HTR-8/SVneo (cell line): ENCODE data around the gene C11orf65.
"Not testable (repeated sequence)": the region's sequence is repeated elsewhere in the genome, so short reads cannot be mapped to it uniquely, and the experiment has no call there.

Experiments used
- DNase-seq: peaks from one replicate; pipeline ENCODE4 v3.0.0; 2011; ENCODE audit warnings: low spot score, mixed read lengths; ENCODE audit not compliant: insufficient read length
- FAIRE-seq: peaks from 2 replicates; lab custom pipeline; 2011; peaks lifted over from hg19 to GRCh38; lab: Jason Lieb, UNC

Gene C11orf65

GRCh38 chr11:108388576-108388975, 78.8 kb downstream of the C11orf65 start:
- FAIRE-seq (no peak), DNase-seq (no peak)

GRCh38 chr11:108373505-108373904, 93.8 kb downstream of the C11orf65 start:
- DNase-seq, FAIRE-seq: not testable (repeated sequence)

GRCh38 chr11:108370990-108371389, 96.3 kb downstream of the C11orf65 start:
- no peak for FAIRE-seq
- no peak for DNase-seq

GRCh38 chr11:108370315-108370714, 97.0 kb downstream of the C11orf65 start:
- no peak for DNase-seq

GRCh38 chr11:108369064-108369463, 98.3 kb downstream of the C11orf65 start:
- DNase-seq (no peak), FAIRE-seq (no peak)

More at GRCh38 chr11:108370315-108370714, 97.0 kb downstream of the C11orf65 start:
- FAIRE-seq = no peak

- no peak for FAIRE-seq
These were observed 99.2 kb downstream of the C11orf65 start for GRCh38 chr11:108368134-108368533.

GRCh38 chr11:108364159-108364558, 103.2 kb downstream of the C11orf65 start:
- FAIRE-seq (no peak), DNase-seq (no peak)

More at GRCh38 chr11:108368134-108368533, 99.2 kb downstream of the C11orf65 start:
- no peak for DNase-seq

GRCh38 chr11:108351468-108351867, 115.9 kb downstream of the C11orf65 start:
- DNase-seq (no peak), FAIRE-seq (no peak)

GRCh38 chr11:108346451-108346850, 120.9 kb downstream of the C11orf65 start:
- FAIRE-seq (no peak), DNase-seq (no peak)

- FAIRE-seq (no peak), DNase-seq (no peak)
These were observed 121.6 kb downstream of the C11orf65 start for GRCh38 chr11:108345767-108346166.

GRCh38 chr11:108343714-108344113, 123.6 kb downstream of the C11orf65 start:
- FAIRE-seq (no peak), DNase-seq (no peak)

GRCh38 chr11:108341654-108342053, 125.7 kb downstream of the C11orf65 start:
- FAIRE-seq = no peak

GRCh38 chr11:108340973-108341372, 126.4 kb downstream of the C11orf65 start:
- DNase-seq = no peak
- FAIRE-seq = peak; percentile 9

More at GRCh38 chr11:108341654-108342053, 125.7 kb downstream of the C11orf65 start:
- DNase-seq = no peak

- DNase-seq = no peak
- FAIRE-seq = no peak
These were observed 128.6 kb downstream of the C11orf65 start for GRCh38 chr11:108338750-108339149.

- DNase-seq (no peak), FAIRE-seq (no peak)
These were observed 133.9 kb downstream of the C11orf65 start for GRCh38 chr11:108333403-108333899.
